Activated CD4-positive, CD25-positive, alpha-beta regulatory T cell treated with anti-CD3 and anti-CD28 coated beads, Interleukin-2, amount 50 U/mL, for 72 hours (primary cell): ENCODE measurements around the gene TMEM204.

ENCODE experiments used
- DNase-seq: peaks from one replicate; pipeline ENCODE4 v3.0.0; 2021

TMEM204 gene

DNA sequence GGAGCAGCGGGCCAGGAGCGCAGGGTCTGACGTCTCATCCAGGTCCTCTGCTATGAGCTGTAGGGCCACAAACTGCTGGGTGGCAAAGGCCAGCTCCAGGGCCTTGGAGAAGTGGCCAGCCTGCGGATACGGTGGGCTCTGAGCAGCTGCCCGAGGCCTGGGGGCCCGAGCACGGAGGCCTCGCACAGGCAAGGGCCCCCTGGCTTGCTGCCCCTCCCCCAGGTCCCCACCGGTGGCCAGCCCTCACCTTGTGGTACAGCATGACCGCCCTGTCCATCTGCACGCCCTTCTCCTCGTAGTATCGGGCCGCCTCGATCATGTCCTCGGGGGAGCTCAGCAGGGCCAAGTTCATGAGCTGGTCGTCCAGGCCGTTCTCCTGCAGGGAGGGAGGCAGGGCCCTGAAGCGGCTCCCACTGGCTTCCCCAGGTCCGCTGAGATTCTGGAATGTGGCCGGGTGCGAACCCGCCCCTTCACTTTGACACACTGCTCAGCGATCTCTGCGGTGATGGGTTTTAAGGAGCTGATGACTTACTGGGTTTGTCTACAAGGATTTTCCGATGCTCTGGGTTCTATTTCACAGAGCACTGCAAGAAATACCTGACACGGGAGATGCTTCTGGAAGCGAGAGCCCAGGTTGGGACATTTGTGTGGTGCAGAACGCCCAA, 9.8 kb upstream of the TMEM204 start:
- DNase-seq: no peak

DNA sequence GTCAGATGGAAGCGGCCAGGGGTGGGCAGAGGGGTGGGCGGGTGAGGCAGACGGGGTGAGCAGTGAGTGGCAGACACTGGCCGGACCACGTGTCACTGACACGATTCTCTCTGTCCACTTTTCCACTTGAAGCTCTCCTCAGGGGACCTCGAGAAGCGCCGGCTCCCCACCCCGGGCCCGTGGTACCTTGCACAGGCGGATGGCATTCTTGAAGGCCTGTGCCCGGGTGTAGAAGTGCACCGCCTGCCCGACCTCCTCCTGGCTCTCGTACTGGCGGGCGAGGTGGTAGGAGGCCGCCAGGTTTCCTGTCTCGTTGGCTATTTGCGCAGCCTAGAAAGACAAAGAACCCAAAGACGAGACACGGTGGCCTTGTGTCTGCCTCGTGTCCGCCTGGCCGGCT, 9.1 kb upstream of the TMEM204 start:
- DNase-seq: no peak

DNA sequence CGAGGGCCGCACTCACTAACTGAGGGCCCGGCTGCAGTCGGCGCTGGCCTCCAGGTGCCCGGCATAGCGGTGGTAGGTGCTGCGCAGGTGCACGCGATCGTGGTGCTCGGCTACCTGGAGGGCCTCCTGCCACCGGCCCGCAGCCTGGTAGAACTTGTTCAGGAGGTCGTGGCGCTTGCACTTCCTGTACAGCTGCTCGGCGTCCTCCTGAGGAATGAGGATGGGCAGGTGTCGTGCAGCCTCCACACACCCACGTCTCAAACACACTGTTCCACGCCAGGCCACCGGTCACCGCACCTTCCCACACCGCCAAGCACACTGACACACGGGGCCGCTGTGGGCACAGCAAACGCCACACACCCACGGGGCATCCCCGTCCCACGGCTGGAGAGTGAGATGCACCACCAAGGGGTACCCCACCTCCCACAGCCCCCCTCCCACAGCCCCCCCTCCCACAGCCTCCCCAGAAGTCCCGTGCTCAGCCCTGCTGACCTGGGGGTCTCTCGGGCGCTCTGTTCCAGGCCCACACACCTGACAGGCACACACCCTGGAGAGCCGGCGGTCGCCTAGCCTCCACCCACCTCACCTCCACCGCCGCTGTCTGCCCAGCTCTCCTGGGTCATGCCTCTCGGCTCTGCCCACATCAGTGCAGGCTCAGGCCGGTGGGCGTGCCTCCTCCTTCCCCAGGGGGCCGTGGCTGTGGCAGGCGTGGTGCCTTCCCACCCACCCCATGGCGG, 7.4 kb upstream of the TMEM204 start:
- no peak for DNase-seq

DNA sequence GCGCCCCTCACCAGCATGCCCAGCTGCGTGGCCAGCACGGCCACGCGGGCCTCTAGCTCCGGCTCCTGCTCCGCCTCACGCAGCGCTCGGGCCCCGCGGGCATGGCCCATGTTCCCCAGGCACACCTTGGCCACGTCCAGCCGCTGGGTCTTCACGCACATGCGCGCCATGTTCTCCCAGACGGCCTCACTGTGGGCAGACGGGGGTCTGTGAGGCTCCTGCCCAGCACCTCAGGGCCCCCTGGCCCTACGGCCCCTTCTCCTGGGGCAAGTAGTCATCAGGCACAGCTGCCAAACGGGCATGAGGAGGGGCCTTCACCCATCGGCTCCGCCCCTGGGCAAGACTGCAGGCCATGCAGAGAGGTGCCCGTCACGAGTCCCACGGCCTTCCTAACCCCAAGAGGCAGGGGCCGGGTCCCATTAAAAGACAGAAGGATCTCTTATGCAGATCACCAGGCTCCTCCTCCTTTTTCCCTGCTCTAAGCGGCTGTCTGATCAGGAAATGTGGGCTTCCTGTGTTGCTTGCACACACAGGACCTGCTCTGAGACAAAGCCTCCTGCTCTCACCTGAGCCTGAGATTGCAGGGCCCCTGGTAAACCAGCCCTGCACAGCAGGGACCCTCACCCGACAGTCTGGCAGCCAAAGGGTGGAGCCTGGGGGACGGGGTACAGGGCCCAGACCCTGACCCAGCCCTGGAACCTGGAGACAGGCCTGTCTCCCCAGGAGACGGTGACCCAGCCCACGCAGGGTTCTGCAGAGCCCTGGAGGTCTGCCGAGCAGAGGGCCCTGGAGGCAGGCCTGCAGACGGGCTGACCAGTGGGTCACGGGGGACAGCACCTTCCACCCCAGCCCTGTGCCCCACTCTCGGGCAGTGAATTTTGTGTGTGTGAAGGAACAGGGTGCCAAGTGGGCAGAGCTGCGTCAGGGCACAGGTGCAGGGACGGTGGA, 6.6 kb upstream of the TMEM204 start:
- DNase-seq: no peak

DNA sequence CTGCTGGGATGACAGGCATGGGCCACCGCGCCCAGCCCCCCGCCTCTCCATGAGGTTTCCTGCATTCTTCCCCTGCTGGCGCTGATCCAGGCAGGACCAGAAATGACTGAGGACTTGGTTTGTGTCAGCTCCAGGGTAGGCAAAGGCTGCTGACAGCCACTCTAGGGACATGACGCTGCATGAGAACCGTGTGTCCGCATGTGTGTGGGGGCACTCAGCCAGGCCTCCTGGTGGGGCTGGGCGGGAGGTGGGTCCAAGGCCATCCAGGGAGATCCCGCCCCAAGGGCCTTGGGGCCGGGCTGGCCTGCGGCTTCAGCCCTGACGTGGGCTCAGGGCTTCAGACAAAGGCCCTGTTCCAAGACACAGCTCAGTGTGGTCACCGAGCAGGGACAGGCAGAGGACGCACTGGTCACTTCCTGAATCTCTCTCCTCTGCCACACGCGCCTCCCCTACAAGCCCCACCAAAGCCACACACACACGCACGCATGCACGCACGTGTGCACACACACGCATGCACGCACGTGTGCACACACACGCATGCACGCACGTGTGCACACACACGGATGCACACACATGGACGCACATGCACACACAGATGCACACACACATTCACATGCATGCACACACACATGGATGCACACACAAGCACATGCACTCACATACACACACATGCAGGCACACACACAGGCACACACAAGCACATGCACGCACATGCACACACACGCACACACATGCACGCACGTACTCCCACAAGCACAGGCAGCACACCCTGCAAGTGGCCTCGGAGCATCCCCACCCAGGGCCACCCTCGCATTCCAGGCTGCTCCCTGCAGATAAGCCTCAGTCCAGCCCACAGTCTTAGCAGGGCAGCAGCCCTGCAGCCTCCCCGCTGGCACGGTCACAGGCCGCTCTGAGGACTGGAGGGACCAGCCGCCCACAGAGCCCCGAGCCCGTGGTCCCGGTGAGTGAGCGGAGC, 5.3 kb upstream of the TMEM204 start:
- no peak for DNase-seq

DNA sequence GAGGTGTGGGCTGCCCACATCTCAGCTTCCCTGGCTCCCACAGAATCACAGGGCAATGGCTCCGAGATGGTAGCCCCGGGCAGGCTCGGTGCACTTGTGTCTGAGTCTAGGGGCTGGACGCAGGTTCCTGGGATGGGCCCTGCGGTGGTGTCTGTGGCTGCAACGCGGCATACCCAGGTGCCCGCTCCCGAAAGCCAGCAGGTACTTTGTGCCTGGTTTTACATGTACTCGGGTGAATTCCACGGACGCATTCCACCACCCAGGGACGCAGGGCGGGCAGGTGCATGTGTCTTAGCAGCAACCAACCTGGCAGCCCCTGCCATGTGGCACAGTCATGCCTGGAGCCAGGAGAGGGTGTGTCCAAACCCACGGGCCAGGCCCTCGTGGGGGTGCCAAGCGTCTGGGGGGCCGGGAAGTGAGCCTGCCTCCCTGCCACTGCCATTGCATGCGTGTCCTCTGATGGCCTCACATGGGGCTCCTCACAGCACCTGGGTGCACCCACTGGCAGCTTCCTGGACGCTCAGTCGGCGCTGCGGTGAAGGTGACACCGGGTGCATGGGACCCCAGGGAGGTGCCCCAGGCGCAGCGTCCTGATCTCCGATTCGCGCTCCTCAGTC, 4.4 kb upstream of the TMEM204 start:
- no peak for DNase-seq

DNA sequence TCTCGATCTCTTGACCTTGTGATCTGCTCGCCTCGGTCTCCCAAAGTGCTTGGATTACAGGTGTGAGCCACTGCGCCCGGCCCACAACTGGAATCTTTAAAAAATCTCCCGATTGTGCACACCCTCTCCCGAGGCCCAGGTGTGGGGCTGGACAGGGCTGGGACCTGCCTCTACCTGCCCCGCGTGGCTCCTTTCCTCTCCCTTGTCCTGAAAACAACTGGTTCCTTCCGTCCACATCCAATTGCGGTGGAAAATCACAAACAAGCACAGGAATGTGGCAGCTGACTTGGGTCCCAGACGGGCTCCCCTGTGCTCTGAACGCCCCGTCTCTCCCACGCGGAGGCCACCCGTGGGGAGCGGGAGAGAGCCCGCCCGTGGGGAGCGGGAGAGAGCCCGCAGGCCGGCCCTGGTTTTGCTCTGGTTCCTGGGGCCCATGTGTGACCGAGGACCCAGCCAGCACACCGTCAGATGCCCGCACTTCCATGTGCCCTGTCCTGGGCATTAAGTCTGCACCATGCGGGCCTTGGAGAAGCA, 3.0 kb upstream of the TMEM204 start:
- DNase-seq: no peak

DNA sequence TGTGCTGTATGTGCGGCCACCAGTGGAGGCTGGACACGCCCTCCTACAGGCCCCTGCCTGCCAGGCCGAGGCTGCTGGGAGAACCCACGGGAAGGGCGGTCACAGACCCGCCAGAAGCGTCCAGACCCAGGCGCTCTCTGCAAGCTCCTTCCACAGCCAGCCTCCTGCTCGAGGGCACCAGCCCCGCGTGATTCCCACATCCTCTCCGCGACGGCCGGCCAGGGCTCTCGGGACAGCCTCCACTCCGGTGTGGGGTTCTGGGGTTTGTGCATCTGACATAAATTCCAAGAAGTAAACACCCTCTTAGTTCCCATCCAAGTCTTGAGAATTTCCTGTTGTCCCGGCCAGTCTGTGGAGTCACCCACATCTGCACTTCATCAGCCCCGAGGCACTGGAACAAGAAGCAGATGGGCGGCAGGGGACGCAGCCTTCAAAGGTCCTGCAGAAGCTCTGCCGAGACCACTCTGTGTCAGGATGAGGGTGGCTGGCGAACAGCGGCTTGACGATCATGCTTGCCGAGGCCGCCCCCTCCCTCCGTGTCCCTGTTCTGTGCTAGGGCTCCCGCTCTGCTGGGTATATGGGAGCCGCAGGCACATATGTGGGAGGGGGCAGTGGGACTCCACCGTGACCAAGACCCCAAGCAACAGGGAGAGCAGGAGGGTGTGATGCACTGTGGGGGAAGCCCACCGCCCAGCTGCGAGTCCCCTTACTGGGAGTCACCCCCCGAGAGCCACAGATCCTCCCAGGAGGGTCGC, 2.4 kb upstream of the TMEM204 start:
- no peak for DNase-seq

DNA sequence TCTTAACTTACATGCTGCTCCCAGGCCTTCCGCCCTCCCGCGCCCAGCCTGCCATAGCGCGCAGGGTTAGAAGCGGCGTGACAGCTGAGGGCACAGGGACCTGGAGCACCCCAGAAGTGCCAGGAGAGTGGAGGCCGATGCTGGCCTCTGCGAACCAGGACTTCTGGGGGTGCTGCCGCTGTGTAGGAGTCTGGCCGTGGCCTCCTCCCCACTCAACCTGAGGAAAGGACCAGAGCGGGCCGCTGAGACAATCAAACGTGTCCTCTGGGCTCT, 1.9 kb upstream of the TMEM204 start:
- DNase-seq: no peak

DNA sequence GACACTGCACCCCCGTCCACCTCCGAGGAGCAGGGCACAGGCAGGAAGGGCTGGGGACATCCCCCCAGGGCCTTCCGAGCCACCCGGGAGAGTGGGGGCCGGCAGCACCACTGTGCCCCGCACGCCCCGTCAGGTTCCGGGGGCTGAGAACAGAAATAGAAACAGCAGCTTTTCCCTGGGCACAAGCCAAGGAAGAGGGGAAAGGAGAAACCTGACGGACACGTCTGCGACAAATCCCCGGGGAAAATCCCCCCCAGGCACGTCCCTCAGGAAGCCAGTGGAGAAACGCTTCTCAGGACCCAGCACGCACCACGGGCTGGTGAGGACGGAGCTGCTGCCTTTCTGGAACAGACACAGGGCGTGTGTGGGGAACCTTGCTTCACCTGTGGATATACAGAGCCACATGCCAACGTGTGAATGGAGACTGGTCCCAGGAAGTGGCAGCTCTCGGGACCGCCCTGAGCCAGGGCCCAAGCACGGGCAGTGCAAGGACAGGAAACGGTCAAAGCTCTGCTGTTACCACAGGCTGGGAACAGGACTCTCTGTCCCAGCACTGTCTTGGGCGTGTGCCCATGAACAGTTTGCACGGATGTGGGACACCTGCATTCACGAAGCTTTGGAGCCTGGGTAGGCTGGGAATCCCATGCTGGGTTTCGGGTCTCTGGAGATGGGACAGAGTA, 1.2 kb upstream of the TMEM204 start:
- no peak for DNase-seq

DNA sequence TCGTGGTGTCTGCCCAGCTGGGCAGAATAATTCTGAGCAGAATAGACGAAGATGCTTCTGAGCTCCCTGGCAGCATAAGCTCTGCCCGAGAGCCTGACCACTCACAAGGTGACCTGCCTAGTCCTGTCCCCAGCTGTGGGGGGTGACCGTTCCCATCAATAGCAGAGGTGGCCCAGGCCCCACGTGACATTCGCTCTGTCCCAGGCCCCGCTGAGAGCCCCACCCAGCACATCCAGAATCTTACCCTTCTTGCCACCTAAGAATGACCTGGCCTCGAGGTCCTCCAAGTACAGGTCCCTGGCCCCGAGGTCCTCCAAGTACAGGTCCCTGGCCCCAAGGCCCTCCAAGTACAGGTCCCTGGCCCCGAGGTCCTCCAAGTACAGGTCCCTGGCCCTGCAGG, 695 bp upstream of the TMEM204 start:
- DNase-seq: no peak

DNA sequence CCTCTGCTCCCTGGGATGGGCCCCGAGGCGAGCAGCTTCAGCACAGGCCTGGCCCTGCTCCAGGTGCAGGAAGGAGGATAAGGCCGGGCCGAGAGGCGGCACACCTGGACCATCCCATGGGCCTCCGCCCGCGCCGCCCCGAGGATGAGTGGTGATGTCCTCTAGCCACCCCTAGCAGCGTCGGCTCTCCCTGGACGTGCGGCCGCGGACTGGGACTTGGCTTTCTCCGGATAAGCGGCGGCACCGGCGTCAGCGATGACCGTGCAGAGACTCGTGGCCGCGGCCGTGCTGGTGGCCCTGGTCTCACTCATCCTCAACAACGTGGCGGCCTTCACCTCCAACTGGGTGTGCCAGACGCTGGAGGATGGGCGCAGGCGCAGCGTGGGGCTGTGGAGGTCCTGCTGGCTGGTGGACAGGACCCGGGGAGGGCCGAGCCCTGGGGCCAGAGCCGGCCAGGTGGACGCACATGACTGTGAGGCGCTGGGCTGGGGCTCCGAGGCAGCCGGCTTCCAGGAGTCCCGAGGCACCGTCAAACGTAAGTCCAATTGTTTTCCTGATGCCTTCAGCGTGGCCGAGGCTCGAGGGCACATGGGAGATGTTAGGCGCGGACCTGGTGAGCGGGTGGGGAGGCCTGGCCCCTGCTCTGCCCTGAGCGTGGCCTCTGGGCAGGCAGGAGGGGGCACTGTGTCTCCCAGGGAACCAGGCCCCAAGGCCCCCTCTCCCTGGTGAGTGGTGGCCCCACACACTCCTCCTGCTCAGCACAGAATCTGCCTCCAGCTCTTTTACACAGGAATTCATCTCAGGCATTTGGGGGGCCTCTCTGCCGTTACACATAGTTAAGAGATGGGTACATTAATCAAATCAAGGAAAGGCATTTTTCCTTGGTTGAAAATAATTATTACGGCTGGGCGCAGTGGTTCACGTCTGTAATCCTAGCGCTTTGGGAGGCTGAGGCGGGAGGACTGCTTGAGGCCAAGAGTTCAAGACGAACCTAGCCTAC, 855 bp downstream of the TMEM204 start:
- peak; percentile 48 for DNase-seq

DNA sequence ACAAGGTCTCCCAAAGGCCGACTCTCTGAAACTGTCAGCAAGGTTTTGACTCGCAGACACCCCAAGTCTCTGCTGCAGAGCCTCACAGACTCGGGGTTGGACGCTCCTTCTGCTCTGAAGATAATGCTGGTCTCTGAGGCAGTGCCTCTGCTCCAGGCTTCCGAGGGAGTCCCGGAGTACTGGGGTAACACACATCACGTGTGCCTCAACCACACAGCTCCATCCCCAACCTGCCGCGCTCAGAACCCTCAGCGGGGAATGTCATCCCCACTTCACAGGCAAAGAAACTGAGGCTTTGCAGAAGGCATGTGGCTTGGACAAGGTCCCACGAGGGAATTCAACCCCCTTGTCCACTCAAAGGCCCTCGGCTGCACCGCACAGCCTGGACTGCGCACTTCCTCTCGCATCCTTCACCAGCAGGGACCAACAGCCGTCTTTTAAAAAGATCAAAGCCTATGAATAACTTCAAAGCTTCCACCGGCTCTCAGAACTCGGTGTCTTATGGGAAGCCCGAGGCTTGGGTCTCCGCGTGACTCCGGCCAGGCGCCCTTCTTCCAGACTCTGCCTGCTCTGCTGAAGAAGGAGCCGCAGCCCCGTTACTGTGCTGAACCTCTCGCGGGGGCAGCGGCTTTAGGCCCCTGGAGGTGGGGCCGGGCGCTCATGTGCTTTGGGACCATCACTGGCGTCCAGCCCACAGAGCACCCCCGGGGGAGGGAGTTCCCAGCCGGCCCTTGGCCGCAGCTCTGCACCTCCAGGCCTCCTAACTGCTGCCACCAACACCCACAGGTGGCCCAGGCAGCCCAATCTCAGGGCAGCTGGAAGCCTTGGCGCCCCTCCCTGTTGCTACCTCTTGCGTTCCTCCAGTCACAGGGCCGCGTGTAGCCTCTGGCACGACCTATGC, 2.2 kb downstream of the TMEM204 start:
- no peak for DNase-seq

DNA sequence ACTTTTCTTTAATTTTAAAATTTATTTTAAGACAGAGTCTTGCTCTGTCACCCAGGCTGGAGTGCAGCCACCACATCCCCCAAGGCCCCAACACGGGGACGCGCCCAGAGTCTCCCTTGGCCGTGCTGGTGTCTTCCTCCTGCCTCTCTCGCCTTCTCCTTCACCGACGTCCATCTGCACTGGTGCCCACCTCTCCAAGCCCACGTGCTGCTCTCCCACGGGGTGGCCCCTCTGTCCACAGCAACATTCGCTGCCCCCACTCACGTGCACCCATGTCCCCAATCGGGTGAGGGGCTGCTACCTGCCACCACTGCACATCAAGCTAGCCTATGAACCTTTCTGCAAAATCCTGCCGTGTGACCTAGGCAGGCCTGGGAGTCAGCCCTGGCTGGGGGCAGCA, 3.1 kb downstream of the TMEM204 start:
- DNase-seq: no peak

DNA sequence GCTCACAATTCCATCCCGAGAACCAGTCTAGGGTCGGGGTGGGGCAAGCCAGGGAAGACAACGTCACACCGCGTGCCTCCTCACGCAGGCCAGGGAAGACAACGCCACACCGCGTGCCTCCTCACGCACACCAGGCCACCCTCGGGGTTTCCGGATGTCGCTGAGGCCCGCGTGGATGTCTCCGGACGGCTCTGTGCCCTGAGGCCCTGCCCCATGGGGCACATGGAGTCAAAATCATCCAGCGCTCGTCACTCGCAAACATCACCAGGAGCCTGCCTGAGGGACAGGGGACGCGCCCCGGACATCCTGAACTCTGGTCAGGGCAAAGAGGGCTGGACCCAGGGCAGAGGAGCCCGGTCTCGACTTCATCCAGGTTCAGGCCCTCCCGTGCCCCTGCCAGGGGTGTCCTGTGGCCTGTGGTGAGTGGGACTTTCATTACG, 3.7 kb downstream of the TMEM204 start:
- DNase-seq: no peak

DNA sequence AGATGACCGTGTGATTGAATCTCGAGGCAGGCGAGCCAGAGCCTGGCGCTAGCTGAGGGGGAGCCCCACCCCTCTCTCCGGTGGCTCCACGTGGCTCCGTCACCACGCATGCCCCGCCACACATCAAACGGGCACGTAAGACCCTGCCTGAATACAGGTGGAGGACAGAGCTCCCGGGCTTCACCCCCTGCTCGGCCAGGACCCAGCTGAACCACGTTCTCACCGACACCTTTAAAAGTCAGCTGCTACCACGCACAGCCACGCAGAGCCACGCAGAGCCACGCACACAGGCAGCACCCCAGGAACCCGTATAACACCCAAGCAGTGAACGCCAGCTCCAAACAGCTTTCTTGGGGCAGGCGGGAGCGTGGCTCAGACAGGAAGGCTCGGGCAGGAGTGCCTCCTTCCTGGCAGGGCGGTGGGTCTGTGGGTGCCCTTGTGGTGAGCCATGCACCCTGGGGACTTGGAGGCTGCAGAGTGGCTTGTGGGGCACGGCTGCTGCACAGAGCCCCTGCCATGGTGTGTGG, 4.4 kb downstream of the TMEM204 start:
- no peak for DNase-seq

DNA sequence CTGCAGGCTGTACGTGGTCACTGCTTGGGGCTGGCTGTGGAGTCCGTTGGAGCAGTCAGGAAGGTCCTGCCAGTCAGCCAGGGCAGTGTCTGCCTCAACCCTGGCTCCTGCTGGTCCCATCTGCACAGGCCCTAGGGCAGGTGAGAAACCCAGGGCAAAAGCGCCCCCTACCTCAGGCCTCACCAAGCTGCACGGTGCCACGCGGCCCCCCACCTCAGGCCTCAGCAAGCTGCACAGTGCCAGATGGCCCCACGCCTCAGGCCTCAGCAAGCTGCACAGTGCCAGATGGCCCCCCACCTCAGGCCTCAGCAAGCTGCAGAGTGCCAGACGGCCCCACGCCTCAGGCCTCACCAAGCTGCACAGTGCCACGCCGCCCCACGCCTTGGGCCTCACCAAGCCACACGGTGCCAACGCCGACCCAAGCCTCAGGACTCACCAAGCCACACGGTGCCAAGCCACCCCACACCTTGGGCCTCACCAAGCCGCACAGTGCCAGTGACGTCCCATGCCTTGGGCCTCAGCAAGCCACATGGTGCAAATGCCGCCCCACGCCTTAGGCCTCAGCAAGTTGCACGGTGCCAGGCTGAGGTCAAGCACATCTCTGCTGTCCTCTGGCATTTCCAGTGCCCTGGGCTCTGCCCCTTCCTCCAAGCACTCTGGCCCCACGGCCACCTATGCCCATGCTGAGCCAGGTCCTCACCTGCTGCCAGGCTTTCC, 5.5 kb downstream of the TMEM204 start:
- DNase-seq: no peak
